ENCODE measurements around the gene PRMT6. TPM values are rescaled to one million over a fixed set of nuclear protein-coding genes. Genes with fewer than 3 reads are reported as not detected.
"Not testable (repeated sequence)": the region's sequence is repeated elsewhere in the genome, so short reads cannot be mapped to it uniquely, and the experiment has no call there.

The PRMT6 gene
- polyA plus RNA-seq, 2 of the 4 experiments (the other 2 are of a cell fraction): not detected

DNA sequence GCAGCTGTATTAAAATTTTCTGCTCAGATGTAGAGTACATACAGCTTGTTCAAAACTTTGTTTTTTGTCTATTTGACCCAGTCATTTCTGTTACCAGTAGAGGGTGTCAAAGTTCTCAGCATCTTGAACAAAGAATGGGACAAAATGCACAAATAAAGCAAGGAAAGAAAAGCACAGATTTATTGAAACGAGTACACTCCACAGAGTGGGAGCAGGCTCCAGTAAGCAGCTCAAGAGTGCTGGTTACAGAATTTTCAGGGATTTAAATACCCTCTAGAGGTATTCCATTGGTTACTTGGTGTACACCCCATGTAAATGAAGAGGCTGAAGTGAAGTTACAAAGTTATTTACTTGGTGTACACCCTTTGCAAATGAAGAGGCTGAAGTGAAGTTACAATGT lies 8.9 kb upstream of the PRMT6 start:
- no peaks in the 10 kb centered on the region for H3K4me1 ChIP-seq
- WGBS (ENCODE audit: missing lambda C conversion rate): 0% methylated on average over 1 of the region's 1 CpG
- DNase-seq (ENCODE audit: low read depth in 1 of 2, low spot score in 1 of 2) (no peak), ATAC-seq (no peak), FAIRE-seq (no peak)
- no peaks in the 10 kb centered on the region for H3K9me3 ChIP-seq
- no peak overlapping the region for H3K4me2 ChIP-seq
- no peak overlapping the region for H3K27ac ChIP-seq
- ChIA-PET POLR2A (no interaction called here), CTCF (no interaction called here)
- no peak overlapping the region for H3K4me3 ChIP-seq
- TF ChIP-seq KDM5A (IDR thresholded peaks at IDR 0.05) (no peak), MAZ (IDR thresholded peaks at IDR 0.05; ENCODE audit: borderline replicate concordance, low read depth, low read length) (no peak)

DNA sequence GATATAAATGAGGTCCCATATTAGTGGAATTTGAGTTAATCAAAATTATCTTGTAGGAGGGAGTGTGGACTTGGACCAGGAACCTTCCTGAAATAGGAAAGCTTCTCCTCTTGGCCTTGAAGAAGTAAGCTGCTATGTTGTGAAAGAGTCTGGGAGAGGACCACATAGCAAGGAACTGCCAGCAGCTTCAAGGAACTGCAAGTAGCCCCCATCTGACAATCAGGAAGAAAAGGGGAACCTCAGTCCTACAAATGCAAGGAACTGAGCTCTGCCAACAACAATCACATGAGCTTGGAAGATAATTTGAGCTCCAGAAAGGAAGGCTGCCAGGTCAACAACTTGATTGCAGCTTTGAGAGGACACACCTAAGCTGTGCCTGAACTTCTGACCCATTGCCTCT lies 8.2 kb upstream of the PRMT6 start:
- ATAC-seq (no peak), DNase-seq (ENCODE audit: low read depth in 1 of 2, low spot score in 1 of 2) (no peak), FAIRE-seq (no peak)
- no peak for TF ChIP-seq MAFK (IDR thresholded peaks at IDR 0.05; ENCODE audit: partially characterized antibody)
- Histone ChIP-seq H3K9me3 (no peaks in the 10 kb centered on the region), H3K27ac (no peak overlapping the region), H3K4me1 (no peaks in the 10 kb centered on the region), H3K4me3 (no peak overlapping the region), H3K4me2 (no peak overlapping the region)
- CTCF ChIA-PET: no interaction called here
- POLR2A ChIA-PET: no interaction called here

DNA sequence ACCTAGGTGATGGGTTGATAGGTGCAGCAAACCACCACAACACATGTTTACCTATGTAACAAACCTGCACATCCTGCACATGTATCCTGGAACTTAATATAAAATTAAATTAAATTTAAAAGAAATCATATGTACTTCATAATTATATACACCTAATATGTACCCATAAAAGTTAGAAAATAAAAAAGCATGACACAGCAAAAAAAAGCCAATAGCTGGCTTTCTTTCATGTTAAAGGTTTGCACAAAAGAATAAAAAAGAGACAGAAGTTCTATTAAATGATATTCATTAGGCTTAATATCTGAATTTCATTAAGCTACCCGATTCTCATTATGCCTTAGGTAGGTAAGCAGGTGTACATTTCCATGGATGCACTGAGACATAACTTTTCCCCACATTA lies 5.2 kb upstream of the PRMT6 start:
- TF ChIP-seq MAFK (IDR thresholded peaks at IDR 0.05; ENCODE audit: partially characterized antibody) (peak; percentile 35), SREBF2 (IDR thresholded peaks at IDR 0.05) (no peak)
- TF ChIP-seq, protein P1, sequence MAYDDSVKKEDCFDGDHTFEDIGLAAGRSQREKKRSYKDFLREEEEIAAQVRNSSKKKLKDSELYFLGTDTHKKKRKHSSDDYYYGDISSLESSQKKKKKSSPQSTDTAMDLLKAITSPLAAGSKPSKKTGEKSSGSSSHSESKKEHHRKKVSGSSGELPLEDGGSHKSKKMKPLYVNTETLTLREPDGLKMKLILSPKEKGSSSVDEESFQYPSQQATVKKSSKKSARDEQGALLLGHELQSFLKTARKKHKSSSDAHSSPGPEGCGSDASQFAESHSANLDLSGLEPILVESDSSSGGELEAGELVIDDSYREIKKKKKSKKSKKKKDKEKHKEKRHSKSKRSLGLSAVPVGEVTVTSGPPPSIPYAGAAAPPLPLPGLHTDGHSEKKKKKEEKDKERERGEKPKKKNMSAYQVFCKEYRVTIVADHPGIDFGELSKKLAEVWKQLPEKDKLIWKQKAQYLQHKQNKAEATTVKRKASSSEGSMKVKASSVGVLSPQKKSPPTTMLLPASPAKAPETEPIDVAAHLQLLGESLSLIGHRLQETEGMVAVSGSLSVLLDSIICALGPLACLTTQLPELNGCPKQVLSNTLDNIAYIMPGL (CRISPR knock-in tag; IDR thresholded peaks at IDR 0.05; ENCODE audit: borderline replicate concordance): no peak
- ATAC-seq (no peak), DNase-seq (ENCODE audit: low read depth in 1 of 2, low spot score in 1 of 2) (no peak), FAIRE-seq (no peak)
- Histone ChIP-seq H3K27ac (no peak overlapping the region), H3K9me3 (no peaks in the 10 kb centered on the region), H3K4me2 (no peak overlapping the region), H3K4me3 (no peak overlapping the region), H3K4me1 (no peaks in the 10 kb centered on the region)
- 0% methylated on average over 1 of the region's 1 CpG for WGBS (ENCODE audit: missing lambda C conversion rate)
- CTCF ChIA-PET: no interaction called here
- POLR2A ChIA-PET: no interaction called here

DNA sequence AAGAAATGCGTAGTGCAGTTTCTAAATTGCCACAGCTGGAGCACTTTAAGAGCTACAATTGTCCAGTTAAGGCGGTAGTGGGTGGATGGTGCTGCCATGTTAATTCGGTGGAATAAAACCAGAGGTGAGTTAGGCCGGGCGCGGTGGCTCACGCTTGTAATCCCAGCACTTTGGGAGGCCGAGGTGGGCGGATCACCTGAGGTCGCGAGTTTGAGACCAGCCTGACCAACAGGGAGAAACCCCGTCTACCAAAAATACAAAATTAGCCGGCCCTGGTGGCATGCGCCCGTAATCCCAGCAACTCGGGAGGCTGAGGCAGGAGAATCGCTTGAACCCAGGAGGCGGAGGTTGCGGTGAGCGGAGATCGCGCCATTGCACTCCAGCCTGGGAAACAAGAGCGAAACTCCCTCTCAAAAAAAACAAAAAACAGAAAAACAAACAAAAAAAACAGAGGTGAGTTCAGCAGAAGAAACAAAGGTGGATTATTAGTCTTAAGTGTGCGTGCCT lies 502 bp upstream of the PRMT6 start:
- ATAC-seq; CTCF ChIA-PET; H3K4me1 ChIP-seq; H3K27ac ChIP-seq; FAIRE-seq; H3K4me3 ChIP-seq; H3K9me3 ChIP-seq; H3K4me2 ChIP-seq; POLR2A ChIA-PET; DNase-seq (ENCODE audit: low read depth in 1 of 2, low spot score in 1 of 2): not testable (repeated sequence)
- WGBS (ENCODE audit: missing lambda C conversion rate): 60% methylated on average over 23 of the region's 24 CpGs

DNA sequence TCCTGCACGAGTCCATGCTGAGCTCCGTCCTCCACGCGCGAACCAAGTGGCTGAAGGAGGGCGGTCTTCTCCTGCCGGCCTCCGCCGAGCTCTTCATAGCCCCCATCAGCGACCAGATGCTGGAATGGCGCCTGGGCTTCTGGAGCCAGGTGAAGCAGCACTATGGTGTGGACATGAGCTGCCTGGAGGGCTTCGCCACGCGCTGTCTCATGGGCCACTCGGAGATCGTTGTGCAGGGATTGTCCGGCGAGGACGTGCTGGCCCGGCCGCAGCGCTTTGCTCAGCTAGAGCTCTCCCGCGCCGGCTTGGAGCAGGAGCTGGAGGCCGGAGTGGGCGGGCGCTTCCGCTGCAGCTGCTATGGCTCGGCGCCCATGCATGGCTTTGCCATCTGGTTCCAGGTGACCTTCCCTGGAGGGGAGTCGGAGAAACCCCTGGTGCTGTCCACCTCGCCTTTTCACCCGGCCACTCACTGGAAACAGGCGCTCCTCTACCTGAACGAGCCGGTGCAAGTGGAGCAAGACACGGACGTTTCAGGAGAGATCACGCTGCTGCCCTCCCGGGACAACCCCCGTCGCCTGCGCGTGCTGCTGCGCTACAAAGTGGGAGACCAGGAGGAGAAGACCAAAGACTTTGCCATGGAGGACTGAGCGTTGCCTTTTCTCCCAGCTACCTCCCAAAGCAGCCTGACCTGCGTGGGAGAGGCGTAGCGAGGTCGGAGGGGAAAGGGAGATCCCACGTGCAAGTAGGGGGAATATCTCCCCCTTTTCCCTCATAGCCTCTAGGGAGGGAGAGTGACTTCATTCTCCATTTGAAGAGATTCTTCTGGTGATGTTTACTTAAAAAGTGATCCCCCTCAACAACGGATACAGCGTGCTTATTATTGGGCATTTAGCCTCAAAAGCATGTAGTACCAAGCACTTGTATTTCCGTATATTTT lies 991 bp downstream of the PRMT6 start:
- DNase-seq (ENCODE audit: low read depth in 1 of 2, low spot score in 1 of 2) (no peak), ATAC-seq (no peak), FAIRE-seq (no peak)
- no peak for TF ChIP-seq JUN (IDR thresholded peaks at IDR 0.05)
- TF ChIP-seq, protein P2, sequence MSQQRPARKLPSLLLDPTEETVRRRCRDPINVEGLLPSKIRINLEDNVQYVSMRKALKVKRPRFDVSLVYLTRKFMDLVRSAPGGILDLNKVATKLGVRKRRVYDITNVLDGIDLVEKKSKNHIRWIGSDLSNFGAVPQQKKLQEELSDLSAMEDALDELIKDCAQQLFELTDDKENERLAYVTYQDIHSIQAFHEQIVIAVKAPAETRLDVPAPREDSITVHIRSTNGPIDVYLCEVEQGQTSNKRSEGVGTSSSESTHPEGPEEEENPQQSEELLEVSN (IDR thresholded peaks at IDR 0.05; ENCODE audit: borderline replicate concordance, low read depth): no peak
- no peak for TF ChIP-seq EP300 (IDR thresholded peaks at IDR 0.05)
- no peak for TF ChIP-seq EHF (CRISPR knock-in tag; IDR thresholded peaks at IDR 0.05)
- TF ChIP-seq SREBF2 (IDR thresholded peaks at IDR 0.05): no peak
- TF ChIP-seq RNF2 (IDR thresholded peaks at IDR 0.05; ENCODE audit: borderline replicate concordance, low read depth): no peak
- H3K4me1 ChIP-seq: no peaks in the 10 kb centered on the region
- no peak overlapping the region for H3K4me2 ChIP-seq
- H3K9me3 ChIP-seq: no peaks in the 10 kb centered on the region
- H3K4me3 ChIP-seq: no peak overlapping the region
- ChIA-PET CTCF (no interaction called here), POLR2A (no interaction called here)
- no peak overlapping the region for H3K27ac ChIP-seq
- WGBS (ENCODE audit: missing lambda C conversion rate): 30% methylated on average over 17 of the region's 55 CpGs
